WTC11 (cell line): Measurements from ENCODE around the gene KLHL29. TPM values are rescaled to one million over a fixed set of nuclear protein-coding genes. Genes with fewer than 3 reads are reported as not detected.

Source experiments
- ATAC-seq: fragments of 200-7000 bp; cut with Tn5 transposase; 2 replicates; pipeline ENCODE4 v1.10.0; 2021; ENCODE audit warnings: mild to moderate bottlenecking, moderate library complexity
- CTCF ChIA-PET: fragments of 300-600 bp; sonication (Branson Sonifier 250); formaldehyde crosslinking; loops from one replicate; lab custom pipeline; 2021; ENCODE audit warnings: antibody characterized with exemption; lab: Charles Lee
- POLR2A ChIA-PET: fragments of 350-600 bp; sonication (Branson Sonifier 250); formaldehyde crosslinking; loops from one replicate; lab custom pipeline; 2021; ENCODE audit warnings: antibody characterized with exemption; lab: Charles Lee
- DNase-seq: peaks from one replicate; pipeline ENCODE4 v3.0.0; 2021; ENCODE audit warnings: low spot score
- H3K27ac Mint-ChIP-seq: 2 replicates; pipeline ENCODE4 v1.8.0; 2021; ENCODE audit warnings: mixed read lengths
- H3K27me3 Mint-ChIP-seq: 2 replicates; pipeline ENCODE4 v1.8.0; 2021; ENCODE audit warnings: low read depth, mild to moderate bottlenecking, moderate library complexity, mixed read lengths
- H3K36me3 Mint-ChIP-seq: 2 replicates; pipeline ENCODE4 v1.8.0; 2021; ENCODE audit warnings: mixed read lengths
- H3K4me1 Mint-ChIP-seq: 2 replicates; pipeline ENCODE4 v1.8.0; 2022; ENCODE audit warnings: mixed read lengths
- H3K4me3 Mint-ChIP-seq: 2 replicates; pipeline ENCODE4 v1.8.0; 2021; ENCODE audit warnings: mild to moderate bottlenecking, moderate library complexity, mixed read lengths
- H3K9me3 Mint-ChIP-seq: 2 replicates; pipeline ENCODE4 v1.8.0; 2021; ENCODE audit warnings: mixed read lengths
- AFF4 ChIP-seq: sonication (generic); formaldehyde crosslinking; IDR thresholded peaks from 2 replicates; pipeline ENCODE4 v1.8.1; 2023; ENCODE audit warnings: mild to moderate bottlenecking, missing genetic modification reagents, borderline replicate concordance
- E2F5 ChIP-seq: sonication (generic); formaldehyde crosslinking; IDR thresholded peaks from 2 replicates; pipeline ENCODE4 v1.8.1; 2022; ENCODE audit warnings: mild to moderate bottlenecking, moderate library complexity, missing genetic modification reagents
- ESRRA ChIP-seq: sonication (generic); formaldehyde crosslinking; IDR thresholded peaks from 2 replicates; pipeline ENCODE4 v1.8.1; 2022; ENCODE audit warnings: mild to moderate bottlenecking, missing genetic modification reagents, borderline replicate concordance
- FOXP4 ChIP-seq: sonication (generic); formaldehyde crosslinking; IDR thresholded peaks from 2 replicates; pipeline ENCODE4 v1.8.0; 2022; ENCODE audit warnings: mild to moderate bottlenecking, missing genetic modification reagents
- GTF2I ChIP-seq: fragments of 250-450 bp; sonication (Bioruptor Pico); conservative IDR thresholded peaks from 2 replicates; pipeline ENCODE4 v1.4.0; 2021; ENCODE audit warnings: mild to moderate bottlenecking
- NFYB ChIP-seq: sonication (generic); formaldehyde crosslinking; conservative IDR thresholded peaks from 2 replicates; pipeline ENCODE4 v1.8.0; 2022; ENCODE audit warnings: low read depth, missing genetic modification reagents
- OVOL2 ChIP-seq: fragments of 250-450 bp; sonication (Bioruptor Pico); IDR thresholded peaks from 2 replicates; pipeline ENCODE4 v1.9.0; 2021; ENCODE audit warnings: mild to moderate bottlenecking, borderline replicate concordance
- RORB ChIP-seq: fragments of 250-450 bp; sonication (Bioruptor Pico); IDR thresholded peaks from 2 replicates; pipeline ENCODE4 v1.9.0; 2021; ENCODE audit warnings: mild to moderate bottlenecking
- SMAD3 ChIP-seq: sonication (generic); formaldehyde crosslinking; IDR thresholded peaks from 2 replicates; pipeline ENCODE4 v1.8.0; 2022; ENCODE audit warnings: missing genetic modification reagents, mild to moderate bottlenecking, borderline replicate concordance
- STAT6 ChIP-seq: sonication (generic); formaldehyde crosslinking; conservative IDR thresholded peaks from 2 replicates; pipeline ENCODE4 v1.8.1; 2023; ENCODE audit warnings: mild to moderate bottlenecking, low read depth, missing genetic modification reagents, moderate library complexity
- TCF7 ChIP-seq: sonication (generic); formaldehyde crosslinking; IDR thresholded peaks from 2 replicates; pipeline ENCODE4 v1.8.0; 2022; ENCODE audit warnings: mild to moderate bottlenecking, low read depth, missing genetic modification reagents, moderate library complexity
- USF2 ChIP-seq: sonication (generic); formaldehyde crosslinking; IDR thresholded peaks from 2 replicates; pipeline ENCODE4 v1.8.1; 2023; ENCODE audit warnings: mild to moderate bottlenecking, missing genetic modification reagents, moderate library complexity
- ZMAT4 ChIP-seq: fragments of 250-450 bp; sonication (Bioruptor Pico); IDR thresholded peaks from 2 replicates; pipeline ENCODE4 v1.9.0; 2021; ENCODE audit warnings: mild to moderate bottlenecking
- ZNF281 ChIP-seq: sonication (generic); formaldehyde crosslinking; IDR thresholded peaks from 2 replicates; pipeline ENCODE4 v1.8.0; 2023; ENCODE audit warnings: mild to moderate bottlenecking, missing genetic modification reagents
- ZNF317 ChIP-seq: sonication (generic); formaldehyde crosslinking; IDR thresholded peaks from 2 replicates; pipeline ENCODE4 v1.8.1; 2023; ENCODE audit warnings: low read depth, mild to moderate bottlenecking, moderate library complexity, missing genetic modification reagents, borderline replicate concordance
- ZNF512 ChIP-seq: sonication (generic); formaldehyde crosslinking; IDR thresholded peaks from 2 replicates; pipeline ENCODE4 v1.8.1; 2022; ENCODE audit warnings: missing genetic modification reagents, borderline replicate concordance
- total RNA-seq: library from RNA; stranded (reverse); gene quantifications from 3 replicates; pipeline ENCODE4 v1.2.3, GENCODE V29; 2021

KLHL29 gene
- total RNA-seq, 1 experiment from 2014 or later: 7.1 TPM

- ChIA-PET POLR2A (no interaction called here), CTCF (interaction anchor here (1.1 to 1.3 kb wide), 2 partner anchors 59 to 67 kb away, joined by 3 to 5 read pairs; no protein-coding TSS in a partner anchor)
- Mint-ChIP-seq H3K36me3 (no peaks in the 10 kb centered on the region), H3K4me3 (no peak overlapping the region), H3K4me1 (peaks cover 9% of the 10 kb centered on the region), H3K9me3 (no peaks in the 10 kb centered on the region), H3K27me3 (no peaks in the 10 kb centered on the region; the same call in 1 of the 2 replicates), H3K27ac (no peak overlapping the region)
- TF ChIP-seq ESRRA (CRISPR knock-in tag) (no peak), NFYB (CRISPR knock-in tag) (no peak), USF2 (CRISPR knock-in tag) (no peak), ZNF281 (CRISPR knock-in tag) (no peak), ZNF512 (CRISPR knock-in tag) (no peak), GTF2I (CRISPR knock-in tag) (no peak), ZNF317 (no peak), OVOL2 (CRISPR knock-in tag) (no peak), RORB (CRISPR knock-in tag) (no peak), TCF7 (CRISPR knock-in tag) (no peak), AFF4 (CRISPR knock-in tag) (no peak), E2F5 (no peak), ZMAT4 (CRISPR knock-in tag) (no peak)
- no peak for ATAC-seq
- no peak for DNase-seq
Observed at GRCh38 chr2:23507267-23508065, 122.5 kb downstream of the KLHL29 start.

- no peak overlapping the region for H3K27ac Mint-ChIP-seq
- ChIA-PET POLR2A (no interaction called here), CTCF (interaction anchor here (1.0 kb wide), 1 partner anchor 178 kb away, joined by 4 read pairs; no protein-coding TSS in a partner anchor)
- H3K27me3 Mint-ChIP-seq: no peaks in the 10 kb centered on the region; the same call in 1 of the 2 replicates
- H3K4me1 Mint-ChIP-seq: peaks cover 8% of the 10 kb centered on the region
- no peak for DNase-seq
- H3K36me3 Mint-ChIP-seq: no peaks in the 10 kb centered on the region
- H3K9me3 Mint-ChIP-seq: no peaks in the 10 kb centered on the region
- ATAC-seq: no peak
- no peak overlapping the region for H3K4me3 Mint-ChIP-seq
- no peak for TF ChIP-seq SMAD3 (CRISPR knock-in tag)
- no peak for TF ChIP-seq STAT6 (CRISPR knock-in tag)
- TF ChIP-seq FOXP4 (CRISPR knock-in tag): no peak
Observed at GRCh38 chr2:23508066-23508390, 123.0 kb downstream of the KLHL29 start.
